Fibroblast of lung (primary cell): ENCODE results near the gene CDH6.

Source experiments
- EZH2 ChIP-seq: IDR thresholded peaks from 2 replicates; pipeline ENCODE4 v1.5.1; 2012; ENCODE audit warnings: low read length, control low read depth, mild to moderate bottlenecking; ENCODE audit errors: missing control alignments
- TF ChIP-seq, protein P1 (sequence below), 2 donors: IDR thresholded peaks in 1 of 2; conservative IDR thresholded peaks in 1 of 2; 1 replicate in 1 of 2; 2 replicates in 1 of 2; pipeline ENCODE4 v1.5.1; 2011 to 2012; ENCODE audit warnings: low read length in 2 of 2, control low read depth in 1 of 2, inconsistent platforms in 1 of 2, low read depth in 1 of 2, mild to moderate bottlenecking in 1 of 2

DNA sequence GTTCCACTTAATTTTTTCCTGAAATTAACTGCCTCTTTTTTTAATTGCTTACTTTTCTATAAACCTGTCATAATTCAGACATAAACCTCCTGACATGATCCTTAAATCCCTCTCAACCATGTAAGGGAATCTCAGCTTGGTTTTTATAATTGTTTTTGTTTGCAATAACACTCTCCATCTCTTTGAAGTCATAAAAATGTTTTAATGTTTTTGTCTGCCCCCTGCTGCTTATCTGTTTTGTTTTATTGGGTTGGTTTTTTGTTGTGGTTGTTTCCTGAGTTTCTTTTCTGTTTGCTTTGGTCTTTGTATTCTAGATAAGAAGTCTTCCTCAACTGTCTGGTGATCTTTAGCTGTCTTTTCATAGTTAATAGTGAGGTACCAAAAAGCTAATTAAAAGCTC, 142.0 kb downstream of the CDH6 start:
- TF ChIP-seq, protein P1, sequence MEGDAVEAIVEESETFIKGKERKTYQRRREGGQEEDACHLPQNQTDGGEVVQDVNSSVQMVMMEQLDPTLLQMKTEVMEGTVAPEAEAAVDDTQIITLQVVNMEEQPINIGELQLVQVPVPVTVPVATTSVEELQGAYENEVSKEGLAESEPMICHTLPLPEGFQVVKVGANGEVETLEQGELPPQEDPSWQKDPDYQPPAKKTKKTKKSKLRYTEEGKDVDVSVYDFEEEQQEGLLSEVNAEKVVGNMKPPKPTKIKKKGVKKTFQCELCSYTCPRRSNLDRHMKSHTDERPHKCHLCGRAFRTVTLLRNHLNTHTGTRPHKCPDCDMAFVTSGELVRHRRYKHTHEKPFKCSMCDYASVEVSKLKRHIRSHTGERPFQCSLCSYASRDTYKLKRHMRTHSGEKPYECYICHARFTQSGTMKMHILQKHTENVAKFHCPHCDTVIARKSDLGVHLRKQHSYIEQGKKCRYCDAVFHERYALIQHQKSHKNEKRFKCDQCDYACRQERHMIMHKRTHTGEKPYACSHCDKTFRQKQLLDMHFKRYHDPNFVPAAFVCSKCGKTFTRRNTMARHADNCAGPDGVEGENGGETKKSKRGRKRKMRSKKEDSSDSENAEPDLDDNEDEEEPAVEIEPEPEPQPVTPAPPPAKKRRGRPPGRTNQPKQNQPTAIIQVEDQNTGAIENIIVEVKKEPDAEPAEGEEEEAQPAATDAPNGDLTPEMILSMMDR (conservative IDR thresholded peaks at IDR 0.05 in 1 of 2, IDR thresholded peaks at IDR 0.05 in 1 of 2; ENCODE audit: low read depth in 1 of 2, low read length in 2 of 2) = no peak
- TF ChIP-seq EZH2 = no peak
